IMR-90 (cell line): ENCODE data around the gene SPDYE16. TPM values are rescaled to one million over a fixed set of nuclear protein-coding genes. Genes with fewer than 3 reads are reported as not detected.

ENCODE experiments used
- ATAC-seq: fragments of 200-7000 bp; cut with Tn5 transposase; 2 replicates; pipeline ENCODE4 v1.9.1; 2020; ENCODE audit warnings: low read depth, mild to moderate bottlenecking, moderate library complexity
- BruUV-seq: library from RNA; stranded (reverse); fragments of 400-500 nt; replicated peaks from 2 replicates; lab custom pipeline; 2021; lab: Mats Ljungman, UMichigan
- CTCF ChIA-PET: fragments of 300-600 bp; formaldehyde crosslinking; extraction: SDS; loops from one replicate; lab custom pipeline; 2021; ENCODE audit warnings: antibody characterized with exemption; lab: Yijun Ruan, JAX
- POLR2A ChIA-PET: fragments of 300-600 bp; sonication (Branson Sonifier 250); formaldehyde crosslinking; loops from one replicate; lab custom pipeline; 2022; ENCODE audit warnings: antibody characterized with exemption; ENCODE audit not compliant: unreplicated experiment; lab: Charles Lee
- DNase-seq: peaks from one replicate; pipeline ENCODE4 v3.0.0; 2013
- H2AFZ ChIP-seq: replicated peaks from 2 replicates; pipeline ENCODE3; 2013; ENCODE audit warnings: low read length, mild to moderate bottlenecking; ENCODE audit not compliant: poor library complexity
- H2AK5ac ChIP-seq: 2 replicates; pipeline ENCODE4 v1.6.1; 2013; ENCODE audit warnings: low read depth, low read length, inconsistent platforms
- H2AK9ac ChIP-seq: replicated peaks from 2 replicates; pipeline ENCODE3; 2013; ENCODE audit warnings: mild to moderate bottlenecking, low read depth, low read length, moderate library complexity; ENCODE audit not compliant: poor library complexity
- H2BK120ac ChIP-seq: 2 replicates; pipeline ENCODE4 v1.6.1; 2013; ENCODE audit warnings: low read depth, low read length, inconsistent platforms
- H2BK15ac ChIP-seq: 3 replicates; pipeline ENCODE4 v1.6.1; 2013; ENCODE audit warnings: low read depth, low read length, inconsistent platforms
- H2BK20ac ChIP-seq: 2 replicates; pipeline ENCODE4 v1.6.1; 2013; ENCODE audit warnings: low read depth, mild to moderate bottlenecking, inconsistent platforms, low read length, moderate library complexity
- H2BK5ac ChIP-seq: 2 replicates; pipeline ENCODE4 v1.6.1; 2013; ENCODE audit warnings: mild to moderate bottlenecking, low read depth, low read length, inconsistent platforms; ENCODE audit not compliant: poor library complexity, severe bottlenecking
- H3K14ac ChIP-seq: replicated peaks from 2 replicates; pipeline ENCODE4 v1.6.1; 2013; ENCODE audit warnings: low read depth, low read length, inconsistent platforms
- H3K18ac ChIP-seq: 2 replicates; pipeline ENCODE4 v1.6.1; 2013; ENCODE audit warnings: low read depth, low read length, control low read depth
- H3K23ac ChIP-seq: 2 replicates; pipeline ENCODE4 v1.6.1; 2013; ENCODE audit warnings: low read depth, low read length, inconsistent platforms
- H3K27ac ChIP-seq: 2 replicates; pipeline ENCODE4 v1.5.1; 2013; ENCODE audit warnings: mild to moderate bottlenecking, control low read depth, low read length; ENCODE audit not compliant: insufficient read depth
- H3K27me3 ChIP-seq: 2 replicates; pipeline ENCODE4 v1.6.1; 2013; ENCODE audit warnings: low read length; ENCODE audit not compliant: control insufficient read depth, insufficient read depth
- H3K36me3 ChIP-seq: 2 replicates; pipeline ENCODE4 v1.6.1; 2013; ENCODE audit warnings: low read length, mixed read lengths; ENCODE audit not compliant: control insufficient read depth, insufficient read depth
- H3K4ac ChIP-seq: 2 replicates; pipeline ENCODE4 v1.6.1; 2013; ENCODE audit warnings: low read depth, low read length, inconsistent platforms
- H3K4me1 ChIP-seq: 2 replicates; pipeline ENCODE4 v1.6.1; 2013; ENCODE audit warnings: low read length, mixed read lengths; ENCODE audit not compliant: control insufficient read depth, insufficient read depth
- H3K4me2 ChIP-seq: 2 replicates; pipeline ENCODE4 v1.6.1; 2013; ENCODE audit warnings: low read depth, mild to moderate bottlenecking, control low read depth, low read length, moderate library complexity
- H3K4me3 ChIP-seq: 2 replicates; pipeline ENCODE4 v1.5.1; 2013; ENCODE audit warnings: low read depth, mild to moderate bottlenecking, control low read depth, low read length, moderate library complexity; ENCODE audit not compliant: insufficient read depth
- H3K56ac ChIP-seq: 2 replicates; pipeline ENCODE4 v1.6.1; 2013; ENCODE audit warnings: low read length, inconsistent platforms; ENCODE audit not compliant: insufficient read depth; ENCODE audit errors: extremely low read depth
- H3K79me1 ChIP-seq, 2 experiments: 2 replicates each; pipeline ENCODE4 v1.6.1; 2013; ENCODE audit warnings: low read length in 2 of 2, inconsistent platforms in 1 of 2, low read depth in 1 of 2
- H3K9ac ChIP-seq: 2 replicates; pipeline ENCODE4 v1.6.1; 2013; ENCODE audit warnings: low read depth, low read length, control low read depth
- H3K9me1 ChIP-seq: 2 replicates; pipeline ENCODE4 v1.6.1; 2013; ENCODE audit warnings: low read length, inconsistent platforms; ENCODE audit not compliant: insufficient read depth
- H3K9me3 ChIP-seq: 2 replicates; pipeline ENCODE4 v1.6.1; 2013; ENCODE audit warnings: low read length; ENCODE audit not compliant: control insufficient read depth, insufficient read depth
- H4K20me1 ChIP-seq: 2 replicates; pipeline ENCODE4 v1.6.1; 2013; ENCODE audit warnings: low read length, inconsistent platforms; ENCODE audit not compliant: insufficient read depth
- H4K5ac ChIP-seq: 2 replicates; pipeline ENCODE4 v1.6.1; 2013; ENCODE audit warnings: mild to moderate bottlenecking, low read depth, low read length, control low read depth
- H4K8ac ChIP-seq, 2 experiments: 2 replicates each; pipeline ENCODE4 v1.6.1; 2013; ENCODE audit warnings: low read depth in 2 of 2, low read length in 2 of 2, control low read depth in 1 of 2, inconsistent platforms in 1 of 2
- H4K91ac ChIP-seq: 2 replicates; pipeline ENCODE4 v1.6.1; 2013; ENCODE audit warnings: low read depth, low read length, inconsistent platforms; ENCODE audit not compliant: insufficient read depth
- CHD1 ChIP-seq: IDR thresholded peaks from 2 replicates; pipeline ENCODE4 v1.6.1; 2012; ENCODE audit warnings: low read depth, low read length, improper control_type of control experiment
- CTCF ChIP-seq: conservative IDR thresholded peaks from 2 replicates; pipeline ENCODE4 v1.5.1; 2012; ENCODE audit warnings: mild to moderate bottlenecking, low read depth, low read length, improper control_type of control experiment
- FOS ChIP-seq: fragments of 150-350 bp; IDR thresholded peaks from 2 replicates; pipeline ENCODE4 v1.6.1; 2016; ENCODE audit warnings: low read depth, low read length
- MAFK ChIP-seq: IDR thresholded peaks from 2 replicates; pipeline ENCODE4 v1.6.1; 2012; ENCODE audit warnings: low read depth, low read length, improper control_type of control experiment
- MXI1 ChIP-seq: IDR thresholded peaks from 2 replicates; pipeline ENCODE4 v1.6.1; 2012; ENCODE audit warnings: low read depth, mild to moderate bottlenecking, low read length, moderate library complexity, borderline replicate concordance
- NFE2L2 ChIP-seq: fragments of 150-350 bp; IDR thresholded peaks from 2 replicates; pipeline ENCODE4 v1.6.1; 2016; ENCODE audit warnings: low read depth, mild to moderate bottlenecking, low read length
- POLR2A ChIP-seq: IDR thresholded peaks from 2 replicates; pipeline ENCODE4 v1.6.1; 2012; ENCODE audit warnings: mild to moderate bottlenecking, low read depth, low read length
- RAD21 ChIP-seq: IDR thresholded peaks from 2 replicates; pipeline ENCODE4 v1.6.1; 2012; ENCODE audit warnings: low read length, improper control_type of control experiment
- RCOR1 ChIP-seq: IDR thresholded peaks from 2 replicates; pipeline ENCODE4 v1.6.1; 2012; ENCODE audit warnings: mild to moderate bottlenecking, low read length, improper control_type of control experiment; ENCODE audit not compliant: insufficient replicate concordance
- RFX5 ChIP-seq: IDR thresholded peaks from 2 replicates; pipeline ENCODE4 v1.8.0; 2012; ENCODE audit warnings: low read depth, mild to moderate bottlenecking, low read length, moderate library complexity
- WGBS, 2 experiments: methylation state at CpG; one replicate each; pipeline versions ENCODE4 v1.1.5 to v1.1.7; 2013; ENCODE audit warnings: missing lambda C conversion rate in 2 of 2; ENCODE audit not compliant: insufficient read length in 1 of 2; ENCODE audit errors: extremely low coverage in 2 of 2; 5-methylcytosine and 5-hydroxymethylcytosine counted together
- dilution Hi-C: fragments of 300-500 bp; cut with HindIII; formaldehyde crosslinking; loops from one replicate; pipeline ENCODE4 v1.14.3; 2018; ENCODE audit warnings: low sequenced_read_pairs; ENCODE audit not compliant: unreplicated experiment
- in situ Hi-C: fragments of 300-500 bp; cut with MboI; formaldehyde crosslinking; loops from 3 replicates; pipeline ENCODE4 v1.14.3; 2019; ENCODE audit warnings: low sequenced_read_pairs, inconsistent platforms, mixed read lengths
- intact Hi-C: fragments of 100-400 bp; cut with micrococcal nuclease; formaldehyde crosslinking; loops from 2 replicates; pipeline ENCODE4 v1.10.0; 2022
- polyA plus RNA-seq, 3 experiments: library from polyadenylated mRNA; depleted of rRNA; stranded (reverse); fragments of >200 nt; gene quantifications; 2 replicates each; pipeline ENCODE4 v1.2.3, GENCODE V29; 2012; ENCODE audit warnings: low replicate concordance in 1 of 3
- total RNA-seq: library from RNA; depleted of rRNA; stranded (reverse); fragments of >200 nt; gene quantifications from 2 replicates; pipeline ENCODE4 v1.2.3, GENCODE V29; 2012
- TF ChIP-seq, protein P1 (sequence below): fragments of 150-350 bp; IDR thresholded peaks from 2 replicates; pipeline ENCODE4 v1.6.1; 2016; ENCODE audit warnings: low read depth, mild to moderate bottlenecking, low read length, moderate library complexity, borderline replicate concordance

SPDYE16 gene
- total and polyA plus RNA-seq, 2 of the 4 experiments (the other 2 are of a cell fraction), result not detected

DNA sequence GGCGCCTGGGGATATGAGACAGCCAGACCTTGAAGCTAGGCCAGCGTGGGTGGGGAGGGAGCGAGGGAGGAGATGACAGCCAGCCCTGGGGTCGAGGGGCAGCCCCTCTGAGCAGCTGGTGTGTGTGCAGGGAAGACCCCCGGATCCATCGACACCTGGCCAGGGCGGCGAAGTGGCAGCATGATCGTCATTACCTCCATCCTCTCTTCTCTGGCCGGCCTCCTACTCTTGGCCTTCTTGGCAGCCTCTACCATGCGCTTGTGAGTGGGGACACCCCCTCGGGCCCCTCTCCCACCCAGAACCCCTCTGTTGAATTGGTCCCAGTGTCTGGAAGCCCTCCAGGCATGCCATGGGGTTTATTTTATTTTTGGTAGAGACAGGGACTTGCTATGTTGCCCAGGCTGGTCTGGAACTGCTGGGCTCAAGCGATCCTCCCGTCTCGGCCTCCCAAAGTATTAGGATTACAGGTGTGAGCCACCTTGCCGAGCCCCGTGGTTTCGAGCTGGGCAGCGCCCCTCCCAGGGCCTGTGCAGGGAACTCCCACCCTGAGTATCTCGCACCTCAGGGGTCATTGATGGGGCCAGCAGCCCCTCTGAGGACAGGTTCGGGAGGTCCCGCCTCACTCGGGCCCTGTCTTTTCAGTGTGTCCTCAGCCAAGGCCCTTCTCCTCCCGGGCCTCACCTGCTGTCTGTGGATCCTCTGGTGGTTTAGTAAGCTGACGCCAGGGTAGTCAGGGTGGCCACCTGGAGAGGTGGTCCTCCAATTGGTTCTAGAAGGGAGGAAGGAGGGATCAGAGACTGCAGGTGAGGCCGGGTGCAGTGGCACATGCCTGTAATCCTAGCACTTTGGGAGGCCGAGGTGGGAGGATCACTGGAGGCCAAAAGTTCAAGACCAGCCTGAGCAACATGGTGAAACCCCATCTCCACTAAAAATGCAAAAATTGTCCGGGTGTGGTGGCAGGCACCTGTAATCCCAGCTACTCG, 29.0 kb downstream of the SPDYE16 start (continued):
- TF ChIP-seq RAD21 (no peak), FOS (no peak)

DNA sequence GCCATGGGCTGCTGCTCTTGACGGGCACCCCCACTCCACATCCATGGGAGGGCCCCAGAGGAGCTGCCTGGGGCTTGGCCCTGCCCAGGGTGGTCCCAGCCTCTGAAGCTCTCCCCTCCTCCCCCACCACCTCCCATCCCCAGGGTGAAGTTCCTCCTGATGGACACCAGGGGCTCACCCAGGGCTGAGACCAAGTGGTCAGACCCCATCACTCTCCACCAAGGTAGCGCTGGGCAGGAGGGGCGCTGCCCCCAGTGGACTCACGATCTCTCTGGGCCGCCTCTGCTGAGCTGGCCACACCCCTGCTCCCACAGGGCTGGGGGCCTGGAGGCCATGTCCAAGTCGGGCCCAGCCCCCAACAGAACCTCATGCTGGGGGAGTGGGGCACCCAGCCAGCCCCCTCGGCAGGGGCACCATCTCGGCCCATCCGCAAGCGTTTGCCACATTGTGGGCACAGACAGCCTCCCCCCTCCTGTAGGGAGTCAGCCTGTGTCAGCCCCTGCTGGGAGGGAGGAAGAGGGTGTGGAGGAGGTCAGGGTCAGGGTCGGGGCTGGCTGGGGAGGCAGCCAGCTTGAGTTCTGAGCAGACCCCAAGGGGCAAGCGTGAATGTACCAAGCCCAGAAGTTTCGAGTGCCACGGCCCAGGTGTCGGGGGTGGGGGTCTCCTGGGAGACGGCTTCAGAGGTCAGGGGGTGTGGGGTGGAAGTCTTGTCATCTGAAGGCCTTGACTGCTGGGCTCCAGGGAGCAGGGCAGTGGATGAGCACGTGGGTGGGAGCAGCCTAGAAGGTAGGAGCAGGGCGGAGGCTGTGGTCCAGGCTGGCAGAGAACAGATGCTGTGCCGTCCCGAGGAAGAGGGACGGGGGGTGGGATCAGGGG, 29.9 kb downstream of the SPDYE16 start:
- H2AK9ac ChIP-seq, result no peak overlapping the region
- dilution Hi-C loops, result no loop called here
- 48% methylated on average over 10 of the region's 21 CpGs; no CpG with 5 or more reads in 1 of the 2 experiments for WGBS, 2 experiments
- in situ Hi-C loops, result no loop called here
- intact Hi-C loops, result no loop called here
- no peak overlapping the region for H3K27ac ChIP-seq
- H3K23ac ChIP-seq, result no peak overlapping the region
- H2AFZ ChIP-seq, result no peak overlapping the region
- no peak overlapping the region for H3K4me2 ChIP-seq
- no peaks in the 10 kb centered on the region for H3K36me3 ChIP-seq
- H2AK5ac ChIP-seq, result peak overlapping the region; percentile 39; the same call in 1 of the 2 replicates
- no peak overlapping the region for H3K4me3 ChIP-seq
- H3K4ac ChIP-seq, result no peak overlapping the region
- DNase-seq, result no peak
- peaks cover 2% of the 10 kb centered on the region; the same call in 1 of the 2 replicates for H3K4me1 ChIP-seq
- no peaks in the 10 kb centered on the region for H3K9me1 ChIP-seq
- H2BK20ac ChIP-seq, result no peak overlapping the region
- no peaks in the 10 kb centered on the region for H3K9me3 ChIP-seq
- H3K14ac ChIP-seq, result no peak overlapping the region
- ChIA-PET CTCF (no interaction called here), POLR2A (no interaction called here)
- no peaks in the 10 kb centered on the region for H4K20me1 ChIP-seq
- no peak overlapping the region for H3K9ac ChIP-seq
- H2BK5ac ChIP-seq, result no peak overlapping the region
- H2BK120ac ChIP-seq, result no peak overlapping the region
- no peaks in the 10 kb centered on the region for H3K79me1 ChIP-seq
- peak; percentile 16; the same call in 1 of the 2 replicates for ATAC-seq
- BruUV-seq, result no TSS peak
- no peaks in the 10 kb centered on the region for H3K27me3 ChIP-seq
- no peak overlapping the region for H3K18ac ChIP-seq
- no peak overlapping the region for H4K8ac ChIP-seq
- no peak overlapping the region for H2BK15ac ChIP-seq
- no peak overlapping the region for H4K5ac ChIP-seq
- H3K56ac ChIP-seq, result no peak overlapping the region
- H4K91ac ChIP-seq, result no peak overlapping the region
- TF ChIP-seq MAFK (no peak), RAD21 (no peak), CTCF (peak; percentile 26; the same call in 1 of the 2 replicates), RCOR1 (no peak), POLR2A (no peak), MXI1 (no peak), RFX5 (no peak), CHD1 (no peak), NFE2L2 (no peak)
- TF ChIP-seq, protein P1, sequence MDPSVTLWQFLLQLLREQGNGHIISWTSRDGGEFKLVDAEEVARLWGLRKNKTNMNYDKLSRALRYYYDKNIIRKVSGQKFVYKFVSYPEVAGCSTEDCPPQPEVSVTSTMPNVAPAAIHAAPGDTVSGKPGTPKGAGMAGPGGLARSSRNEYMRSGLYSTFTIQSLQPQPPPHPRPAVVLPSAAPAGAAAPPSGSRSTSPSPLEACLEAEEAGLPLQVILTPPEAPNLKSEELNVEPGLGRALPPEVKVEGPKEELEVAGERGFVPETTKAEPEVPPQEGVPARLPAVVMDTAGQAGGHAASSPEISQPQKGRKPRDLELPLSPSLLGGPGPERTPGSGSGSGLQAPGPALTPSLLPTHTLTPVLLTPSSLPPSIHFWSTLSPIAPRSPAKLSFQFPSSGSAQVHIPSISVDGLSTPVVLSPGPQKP, result no peak
